Skeletal muscle cell (primary cell): ENCODE measurements around the gene TSHR.
"Not testable (repeated sequence)": the region's sequence is repeated elsewhere in the genome, so short reads cannot be mapped to it uniquely, and the experiment has no call there.

ENCODE experiments used
- DNase-seq: peaks from one replicate; pipeline ENCODE4 v3.0.0-alpha.2; 2010; ENCODE audit warnings: low read depth
- H3K4me3 ChIP-seq: 2 replicates; pipeline ENCODE4 v1.5.1; 2011; ENCODE audit warnings: low read depth, mild to moderate bottlenecking, control low read depth, low read length, moderate library complexity

TSHR gene

GRCh38 chr14:80987235-80988032 lies 32.0 kb downstream of the TSHR start:
- DNase-seq = peak; percentile 26
- no peak overlapping the region for H3K4me3 ChIP-seq

DNA sequence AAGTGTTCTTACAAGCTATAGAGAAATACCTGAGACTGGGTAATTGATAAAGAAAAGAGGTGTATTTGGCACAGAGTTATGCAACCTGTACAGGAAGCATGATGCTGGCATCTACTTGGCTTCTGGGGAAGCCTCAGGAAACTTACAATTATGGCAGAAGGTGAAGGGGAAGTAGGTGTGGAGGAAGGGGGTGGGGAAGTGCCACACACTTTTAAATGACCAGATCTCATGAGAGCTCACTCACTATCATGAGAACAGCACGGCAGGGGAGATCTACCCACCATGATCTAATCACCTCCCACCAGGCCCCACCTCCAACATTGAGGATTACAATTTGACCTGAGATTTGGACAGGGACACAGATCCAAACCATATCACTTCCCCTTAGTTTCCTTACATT lies 32.8 kb downstream of the TSHR start:
- no peak overlapping the region for H3K4me3 ChIP-seq
- no peak for DNase-seq

GRCh38 chr14:80988735-80989429 lies 33.5 kb downstream of the TSHR start:
- no peak for DNase-seq

DNA sequence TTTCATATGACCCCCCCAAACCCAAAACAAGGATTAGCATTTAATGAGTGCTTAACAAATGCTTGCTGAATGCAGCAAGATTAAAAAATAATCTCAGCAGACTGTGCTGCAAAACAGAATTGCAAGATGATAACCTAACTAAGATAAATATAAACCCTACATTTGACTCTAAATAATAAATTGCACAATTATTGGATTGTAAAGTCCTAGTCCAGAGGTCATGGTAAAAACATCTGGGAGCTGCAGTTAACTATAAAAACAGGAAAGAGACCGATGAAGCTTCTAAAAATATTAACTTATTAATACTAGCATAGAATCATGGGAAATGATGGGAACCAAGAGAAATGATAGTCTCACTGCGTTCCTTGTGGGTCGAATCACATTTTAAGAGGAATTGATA lies 37.2 kb downstream of the TSHR start:
- no peak overlapping the region for H3K4me3 ChIP-seq
- no peak for DNase-seq

More at GRCh38 chr14:80988735-80989429, 33.5 kb downstream of the TSHR start:
- H3K4me3 ChIP-seq = no peak overlapping the region

DNA sequence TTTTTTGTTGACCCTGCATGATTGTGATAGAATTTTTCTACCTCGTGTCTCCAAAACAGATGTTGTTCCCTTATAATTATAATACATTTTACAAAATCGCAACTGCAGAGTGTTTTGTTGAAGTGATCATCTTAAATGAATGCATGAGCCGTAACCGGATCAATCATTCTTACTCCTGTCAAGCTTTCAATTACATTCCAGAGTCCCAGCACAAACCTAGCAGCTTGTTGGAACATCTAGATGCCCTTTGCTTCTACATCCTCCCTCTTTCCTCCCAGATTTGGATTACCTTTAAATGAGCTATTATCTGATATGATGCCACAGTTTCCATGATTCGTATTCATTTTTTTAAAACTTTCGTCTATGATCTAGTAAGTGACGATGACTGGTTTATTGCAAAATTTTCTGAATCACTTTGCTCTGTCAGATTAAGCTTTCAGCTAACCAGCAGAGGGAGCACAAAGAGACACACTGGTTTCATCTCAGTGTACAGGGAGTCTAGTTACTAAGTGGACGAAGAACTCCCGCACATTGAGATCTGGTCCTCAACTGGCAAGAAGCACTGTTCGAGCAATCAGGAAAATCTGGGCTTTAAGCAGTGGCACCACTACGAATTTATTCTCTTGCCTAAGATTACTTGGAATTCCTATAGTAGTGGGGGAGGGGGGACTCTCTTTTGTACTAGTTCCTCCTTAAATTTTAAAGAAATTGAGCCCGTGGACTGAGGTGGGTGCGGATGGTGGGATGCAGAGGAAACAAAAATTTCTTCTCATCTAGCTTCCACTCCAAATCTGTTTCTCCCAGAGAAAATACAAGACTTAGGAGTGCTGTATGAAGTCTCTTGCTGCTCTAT lies 40.9 kb downstream of the TSHR start:
- DNase-seq = peak; percentile 41
- no peak overlapping the region for H3K4me3 ChIP-seq

GRCh38 chr14:81001447-81001846 lies 46.0 kb downstream of the TSHR start:
- H3K4me3 ChIP-seq = no peak overlapping the region
- no peak for DNase-seq

GRCh38 chr14:81004575-81004974 lies 49.2 kb downstream of the TSHR start:
- no peak for DNase-seq
- H3K4me3 ChIP-seq = no peak overlapping the region

DNA sequence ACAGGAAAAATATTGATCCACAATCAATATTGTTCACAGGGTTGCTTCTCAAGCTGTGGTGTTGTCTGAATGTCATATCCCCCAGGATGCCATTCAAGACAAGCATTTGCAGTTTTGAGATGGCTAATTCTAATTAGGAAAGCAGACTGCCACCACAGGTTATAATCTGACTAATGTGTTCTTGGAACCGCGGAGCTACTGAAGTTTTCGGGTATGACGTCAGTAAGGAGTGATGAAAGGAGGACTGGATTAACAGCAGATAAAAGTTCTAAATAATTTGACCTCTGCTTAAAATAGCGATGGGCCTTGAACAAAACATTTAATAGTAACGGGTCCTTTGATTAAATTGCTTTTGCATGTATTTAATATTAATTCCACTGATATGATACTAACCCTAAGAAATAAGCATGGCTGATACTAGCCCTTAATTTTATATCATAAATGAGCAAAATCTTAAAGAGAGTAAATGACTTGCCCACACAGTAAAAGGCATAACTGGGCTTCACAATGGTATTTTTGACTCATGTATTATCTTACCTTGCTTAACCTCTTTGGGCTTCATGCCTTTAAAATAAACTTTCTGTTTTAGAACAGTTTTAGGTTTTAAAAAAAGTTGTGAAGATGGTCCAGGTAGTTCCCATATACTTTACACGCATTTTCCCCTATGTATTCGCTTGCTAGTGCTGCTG lies 50.3 kb downstream of the TSHR start:
- no peak for DNase-seq
- no peak overlapping the region for H3K4me3 ChIP-seq

- no peak for DNase-seq
- H3K4me3 ChIP-seq = no peak overlapping the region
These were observed 50.8 kb downstream of the TSHR start for GRCh38 chr14:81006266-81006665.

GRCh38 chr14:81007131-81007530 lies 51.7 kb downstream of the TSHR start:
- DNase-seq = no peak

DNA sequence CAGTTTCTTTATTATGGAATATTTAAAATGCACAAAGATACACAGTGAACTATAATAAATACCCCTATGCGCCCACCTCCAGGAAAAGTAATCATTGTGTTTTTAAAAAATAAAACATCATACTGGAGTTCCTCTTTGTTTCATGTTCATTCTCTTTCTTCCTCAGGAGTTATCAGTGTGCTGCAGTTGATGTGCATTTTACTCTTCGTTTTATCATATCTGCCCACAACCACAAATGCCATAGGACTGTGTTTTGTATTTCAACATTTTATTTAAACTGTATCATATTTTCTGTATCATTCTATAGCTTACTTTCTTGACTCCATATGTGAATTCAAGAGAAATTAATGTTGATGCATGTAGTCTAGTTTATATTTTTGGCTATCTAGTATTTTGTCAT lies 53.9 kb downstream of the TSHR start:
- H3K4me3 ChIP-seq = no peak overlapping the region
- DNase-seq = no peak

More at GRCh38 chr14:81007131-81007530, 51.7 kb downstream of the TSHR start:
- no peak overlapping the region for H3K4me3 ChIP-seq

GRCh38 chr14:81018251-81018650 lies 62.8 kb downstream of the TSHR start:
- DNase-seq = no peak
- H3K4me3 ChIP-seq = no peak overlapping the region

- DNase-seq = no peak
- no peak overlapping the region for H3K4me3 ChIP-seq
These were observed 63.3 kb downstream of the TSHR start for GRCh38 chr14:81018684-81019083.

- not testable (repeated sequence) for H3K4me3 ChIP-seq, DNase-seq
These were observed 63.7 kb downstream of the TSHR start for GRCh38 chr14:81019113-81019512.

DNA sequence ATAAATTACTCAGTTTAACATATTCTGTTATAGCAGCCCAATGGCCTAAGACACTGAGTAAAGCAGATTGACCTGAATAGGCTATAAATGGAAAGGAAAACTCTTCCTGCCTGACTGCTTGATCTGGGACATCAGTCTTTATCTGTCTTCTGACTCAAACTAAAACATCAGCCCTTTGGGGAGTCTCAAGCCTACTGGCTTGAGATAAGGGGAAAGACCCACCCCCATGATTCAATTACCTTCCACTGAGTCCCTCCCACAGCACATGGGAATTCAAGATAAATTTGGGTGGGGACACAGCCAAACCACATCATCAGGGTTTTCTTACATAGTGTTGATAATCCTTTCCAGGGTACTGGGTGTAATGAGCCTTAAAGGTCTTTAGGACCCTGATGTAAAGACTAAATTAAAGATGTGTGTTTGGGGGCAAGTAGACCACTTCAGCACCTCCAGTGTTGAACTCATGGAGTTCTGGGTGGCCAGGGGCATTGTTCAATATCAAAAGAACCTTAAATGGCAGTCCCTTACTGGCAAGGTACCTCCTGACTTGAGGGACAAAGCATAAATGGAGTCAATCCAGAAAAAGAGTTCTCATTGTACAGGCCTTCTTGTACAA lies 67.8 kb downstream of the TSHR start:
- no peak overlapping the region for H3K4me3 ChIP-seq
- no peak for DNase-seq

DNA sequence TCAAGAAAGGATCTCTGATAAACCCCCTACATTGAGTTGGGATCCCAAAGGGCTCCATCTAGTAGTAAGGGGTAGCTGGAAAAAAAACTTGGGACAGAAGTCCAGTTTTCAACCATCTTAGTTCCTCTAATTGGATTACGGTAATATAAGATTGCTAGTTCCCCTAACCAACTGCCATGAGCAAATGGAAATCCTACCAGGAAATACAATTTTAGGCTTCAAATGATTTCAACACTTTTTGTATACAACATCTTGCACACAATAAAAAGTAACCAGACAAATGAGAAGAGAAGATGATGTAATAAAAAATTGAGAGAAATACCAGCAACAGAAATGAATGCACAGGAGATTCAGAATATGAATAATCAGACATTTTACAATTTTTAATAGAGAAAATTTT lies 73.0 kb downstream of the TSHR start:
- no peak for DNase-seq
- no peak overlapping the region for H3K4me3 ChIP-seq

GRCh38 chr14:81031488-81031887 lies 76.1 kb downstream of the TSHR start:
- DNase-seq = no peak

DNA sequence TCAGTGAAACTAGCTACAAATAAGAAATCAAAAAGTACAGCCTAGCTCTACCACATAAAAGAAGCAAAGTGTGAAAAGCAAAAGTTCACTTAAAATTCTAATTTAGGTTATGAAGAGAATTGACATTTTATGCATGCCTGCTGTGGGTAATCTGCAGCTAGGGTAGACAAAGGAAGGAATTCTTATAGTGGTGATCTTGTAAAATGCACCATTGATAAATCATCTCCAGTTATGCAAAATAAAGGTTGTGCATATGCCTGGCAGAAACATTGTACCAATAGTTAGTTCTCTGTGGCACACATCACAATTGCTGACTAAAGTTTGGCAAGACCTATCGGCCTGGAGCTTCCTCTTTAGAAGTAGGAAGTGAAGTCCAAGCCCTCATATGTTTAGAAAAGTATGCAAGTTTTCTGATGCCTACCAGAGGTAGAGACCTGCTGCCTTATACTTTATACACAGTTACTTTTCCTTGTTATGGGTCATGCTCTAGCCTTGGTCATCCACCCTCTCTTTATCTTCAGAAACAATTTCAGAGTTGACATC lies 78.3 kb downstream of the TSHR start:
- no peak for DNase-seq
- H3K4me3 ChIP-seq = no peak overlapping the region

More at GRCh38 chr14:81031488-81031887, 76.1 kb downstream of the TSHR start:
- H3K4me3 ChIP-seq = no peak overlapping the region

DNA sequence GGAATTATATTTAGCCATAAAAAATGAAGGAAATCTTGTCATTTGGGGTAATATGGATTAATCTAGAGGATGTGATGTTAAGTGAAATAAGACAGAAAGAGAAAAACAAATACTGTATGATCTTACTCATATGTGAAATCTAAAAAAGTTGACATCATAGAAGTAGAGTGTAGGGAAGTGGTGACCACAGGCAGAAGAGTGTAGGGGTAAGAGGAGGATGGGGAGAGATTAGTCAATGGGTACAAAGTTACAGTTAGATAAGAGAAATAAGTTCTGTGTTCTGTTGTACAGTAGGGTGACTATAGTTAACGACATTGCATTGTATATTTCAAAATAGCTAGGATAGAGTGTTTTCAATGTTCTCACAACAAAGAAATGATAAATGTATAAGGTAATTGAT lies 87.0 kb downstream of the TSHR start:
- H3K4me3 ChIP-seq = no peak overlapping the region
- no peak for DNase-seq
